Prostate gland (tissue), 2 donors: ENCODE measurements around the gene ALDH3A1.

Experiments used
- CTCF ChIP-seq, 4 experiments: fragments of 200-600 bp in 2 of 4; fragments of 450-650 bp in 2 of 4; sonication (generic) in 2 of 4; IDR thresholded peaks; 1 replicate in 3 of 4; 2 replicates in 1 of 4; pipeline ENCODE4 v1.5.1; 2016 to 2019; ENCODE audit warnings: antibody characterized with exemption in 4 of 4, mild to moderate bottlenecking in 2 of 4, moderate library complexity in 2 of 4
- POLR2A ChIP-seq: fragments of 450-650 bp; IDR thresholded peaks from one replicate; pipeline ENCODE4 v1.6.1; 2016; ENCODE audit warnings: antibody characterized with exemption, mild to moderate bottlenecking
- POLR2AphosphoS5 ChIP-seq: sonication (generic); formaldehyde crosslinking; IDR thresholded peaks from one replicate; pipeline ENCODE4 v1.6.1; 2017; ENCODE audit warnings: antibody characterized with exemption

GRCh38 chr17:19766421-19767270 lies 18.5 kb upstream of the ALDH3A1 start:
- TF ChIP-seq POLR2A (no peak), CTCF (IDR thresholded peaks at IDR 0.05) (peak; percentile 73 to 95 (median 91)), POLR2AphosphoS5 (peak; percentile 37)
